DMS153 treated with DMSO at 0.1 percent for 48 hours (cell line): ENCODE data around the gene FNDC10.
"Not testable (repeated sequence)": the region's sequence is repeated elsewhere in the genome, so short reads cannot be mapped to it uniquely, and the experiment has no call there.

Experiments
- DNase-seq: peaks from one replicate; lab custom pipeline; 2025; ENCODE audit not compliant: unreplicated experiment; lab: John Stamatoyannopoulos, UW

FNDC10 gene

DNA sequence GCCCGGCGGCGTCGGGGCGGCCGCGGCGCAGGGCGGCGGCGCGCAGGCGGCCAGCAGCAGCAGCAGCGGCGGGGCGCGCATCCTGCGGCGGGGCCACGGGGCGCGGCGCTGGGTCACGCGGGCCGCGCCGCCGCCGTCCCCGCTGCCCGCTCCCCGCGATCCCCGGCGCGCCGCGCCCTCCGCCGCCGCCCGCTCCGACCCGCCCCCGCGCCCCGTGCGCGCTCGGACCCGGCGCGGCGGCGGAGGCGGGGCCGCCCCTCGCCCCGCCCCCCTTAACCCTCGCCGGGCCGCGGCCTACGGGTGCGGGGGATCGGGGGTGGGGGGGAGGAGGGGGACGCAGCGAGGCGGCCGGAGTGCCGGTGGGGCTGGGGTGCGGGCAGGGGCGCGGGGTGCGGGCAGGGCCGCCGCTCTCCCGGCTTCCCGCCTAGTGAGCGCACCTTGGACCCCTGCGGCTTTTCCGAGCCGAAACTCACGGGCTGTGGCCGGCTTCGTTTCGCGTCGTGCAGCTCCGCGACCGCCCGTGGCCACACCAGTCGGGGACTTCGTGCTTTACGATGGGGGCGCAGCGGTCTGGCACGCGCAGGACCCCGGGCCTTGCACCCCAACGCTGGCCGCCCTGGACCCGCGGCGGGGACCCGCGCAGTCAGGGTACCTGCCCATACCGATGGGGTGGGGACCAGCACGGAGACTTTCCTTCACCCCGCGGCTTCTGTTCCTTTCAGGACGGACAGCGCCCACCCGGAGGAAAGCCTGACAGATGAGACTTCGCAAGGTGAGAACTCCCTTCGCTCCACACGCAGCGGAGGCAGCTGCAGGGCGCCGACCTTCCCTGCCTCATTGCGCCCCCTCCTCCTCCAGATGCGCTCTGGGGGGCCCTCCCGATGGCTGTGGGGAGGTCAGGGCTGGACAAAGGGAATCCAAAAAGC is at the start of gene FNDC10:
Gene FNDC10 (minus strand): TSS at position 201 of the 926 bp plus-strand sequence. CDS start 120 bp downstream, at position 81.
- no peak for DNase-seq

- not testable (repeated sequence) for DNase-seq
These were observed 48.3 kb upstream of the FNDC10 start for GRCh38 chr1:1648265-1648664.

DNA sequence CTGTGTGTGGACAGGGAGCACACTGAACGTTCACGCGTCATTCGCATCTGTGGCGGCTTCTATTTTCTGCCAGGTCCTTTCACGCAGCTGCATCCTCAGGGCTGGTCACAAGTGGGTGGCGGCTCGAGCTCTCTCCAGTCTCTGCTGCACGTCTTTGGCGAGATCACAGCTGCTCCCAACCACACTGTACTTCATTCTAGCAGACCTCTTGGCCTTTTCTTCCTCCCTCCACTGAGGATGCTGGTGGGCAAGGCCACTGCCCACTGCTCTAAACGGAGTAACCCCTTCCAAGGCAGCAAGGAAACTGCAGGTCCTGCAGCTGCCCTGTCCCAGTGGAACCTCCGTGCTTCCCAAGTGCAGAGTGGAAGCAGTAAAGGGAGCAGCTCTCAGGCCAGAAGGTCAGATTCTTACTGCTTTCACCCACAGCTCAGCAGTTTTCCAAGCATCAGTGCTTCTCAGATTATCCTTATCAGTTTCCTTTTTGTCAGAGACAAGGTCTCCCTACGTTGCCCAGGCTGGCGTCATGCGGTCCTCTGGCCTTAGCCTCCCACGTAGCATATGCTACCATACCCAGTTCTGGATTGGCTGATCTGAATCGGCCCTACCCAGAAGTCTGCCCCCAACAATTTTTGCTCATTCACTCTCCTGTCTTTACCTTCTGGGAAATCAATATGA is 47.8 kb upstream of the FNDC10 start:
- DNase-seq = not testable (repeated sequence)

DNA sequence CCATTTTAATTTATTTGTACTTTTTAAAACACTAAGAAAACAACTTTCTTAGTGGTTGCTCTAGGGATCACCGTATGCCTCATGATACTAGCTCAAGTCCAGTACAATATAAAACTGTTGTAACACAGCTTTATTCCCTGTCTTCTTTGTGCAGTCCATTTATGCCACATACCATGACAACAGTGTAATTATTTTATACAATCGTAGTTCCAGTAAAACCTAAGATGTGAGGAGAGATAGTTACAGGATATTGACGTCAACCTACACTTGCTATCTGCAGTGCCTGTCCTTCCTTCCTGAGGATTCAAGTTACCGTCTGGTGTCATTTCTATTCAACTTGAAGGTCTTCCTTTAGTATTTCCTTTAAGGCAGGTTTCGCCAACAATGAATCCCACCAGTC is 46.4 kb upstream of the FNDC10 start:
- DNase-seq = not testable (repeated sequence)

DNA sequence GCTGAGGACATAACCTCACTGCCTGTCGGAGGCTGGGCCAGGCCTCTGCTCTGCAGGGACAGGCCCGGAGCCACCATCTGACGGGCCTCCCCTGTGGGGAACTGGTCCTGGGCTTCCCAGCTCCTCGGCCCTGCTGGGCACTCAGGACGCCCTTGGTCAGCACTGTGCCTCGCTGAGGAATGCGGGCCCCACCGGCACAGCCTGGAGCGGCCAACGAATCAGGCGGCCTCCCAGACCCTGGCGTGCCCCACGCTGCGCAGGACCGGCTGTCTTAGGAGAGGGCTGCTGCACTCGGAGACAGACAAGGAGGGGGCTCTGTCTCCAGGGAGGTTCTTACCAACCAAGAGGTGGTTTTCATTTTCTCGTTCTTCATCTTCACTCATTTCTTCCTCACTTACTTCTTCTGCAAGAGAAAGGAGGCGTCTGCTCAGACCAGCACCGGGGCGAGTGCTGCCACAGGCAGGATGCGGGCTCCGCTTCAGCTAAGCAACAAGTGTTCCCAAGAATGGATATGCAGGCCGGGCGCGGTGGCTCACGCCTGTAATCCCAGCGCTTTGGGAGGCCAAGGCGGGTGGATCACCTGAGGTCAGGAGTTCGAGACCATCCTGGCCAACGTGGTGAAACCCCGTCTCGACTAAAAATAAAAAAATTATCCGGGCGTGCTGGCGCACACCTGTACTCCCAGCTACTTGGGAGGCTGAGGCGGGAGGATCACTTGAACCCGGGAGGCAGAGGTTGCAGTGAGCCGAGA is 41.0 kb upstream of the FNDC10 start:
- DNase-seq = not testable (repeated sequence)

DNA sequence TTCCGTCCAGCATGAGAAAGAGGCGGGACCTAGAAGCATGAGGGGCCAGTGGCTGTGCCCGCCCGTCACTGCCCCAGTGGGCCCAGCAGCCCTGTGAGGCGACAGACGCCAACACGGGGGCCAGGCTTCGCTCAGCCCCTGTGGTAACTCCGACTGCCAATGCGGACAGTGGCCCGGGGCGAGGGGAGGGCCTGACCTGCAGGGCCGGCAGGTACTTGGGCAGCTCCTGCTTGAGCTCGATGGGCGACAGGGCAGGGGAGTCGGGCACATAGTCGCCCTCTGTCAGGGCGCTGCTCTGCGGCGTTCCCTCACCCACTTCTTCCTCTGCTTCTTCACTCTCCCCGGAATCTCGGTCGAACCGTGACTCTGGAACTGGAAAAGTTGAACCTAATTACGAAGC is 40.1 kb upstream of the FNDC10 start:
- DNase-seq = not testable (repeated sequence)

- DNase-seq = not testable (repeated sequence)
These were observed 39.4 kb upstream of the FNDC10 start for GRCh38 chr1:1639368-1639767.

DNA sequence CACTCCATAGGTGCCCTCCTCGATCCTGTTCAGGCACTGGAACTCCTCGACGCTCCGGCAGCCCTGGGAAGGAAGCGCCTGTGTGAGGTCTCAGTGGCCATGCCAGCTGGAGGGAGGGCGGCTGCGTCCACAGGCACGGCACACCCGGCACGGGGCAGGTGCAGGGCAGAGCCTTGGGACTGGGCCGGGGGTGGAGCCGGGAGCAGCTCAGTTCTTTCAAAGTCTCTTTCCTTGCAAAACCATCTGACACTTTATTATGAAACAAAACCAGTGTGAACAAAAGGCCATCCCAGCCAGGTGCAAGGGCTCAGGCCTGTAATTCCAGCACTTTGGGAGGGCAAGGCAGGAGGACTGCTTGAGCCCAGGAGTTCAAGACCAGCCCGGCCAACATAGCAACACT is 38.6 kb upstream of the FNDC10 start:
- not testable (repeated sequence) for DNase-seq

DNA sequence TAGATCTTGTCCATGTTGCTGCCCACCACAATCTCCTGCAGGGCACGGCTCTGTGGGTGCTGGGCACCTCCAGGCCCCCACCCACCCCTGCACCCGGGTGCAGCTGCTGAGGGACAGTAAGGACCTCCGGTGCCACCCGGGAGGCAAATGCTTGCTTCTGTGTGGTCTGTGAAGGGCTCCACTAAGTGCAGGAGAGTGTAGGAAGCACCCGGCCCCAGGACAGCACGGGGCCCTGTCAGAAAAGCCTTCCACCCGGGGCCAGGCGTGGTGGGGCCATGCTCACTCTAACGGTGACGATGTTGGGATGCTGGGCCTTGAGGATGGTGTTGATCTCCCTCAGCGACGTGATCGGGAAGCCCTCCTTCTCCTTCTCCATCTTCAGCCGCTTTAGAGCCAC is 37.5 kb upstream of the FNDC10 start:
- not testable (repeated sequence) for DNase-seq

DNA sequence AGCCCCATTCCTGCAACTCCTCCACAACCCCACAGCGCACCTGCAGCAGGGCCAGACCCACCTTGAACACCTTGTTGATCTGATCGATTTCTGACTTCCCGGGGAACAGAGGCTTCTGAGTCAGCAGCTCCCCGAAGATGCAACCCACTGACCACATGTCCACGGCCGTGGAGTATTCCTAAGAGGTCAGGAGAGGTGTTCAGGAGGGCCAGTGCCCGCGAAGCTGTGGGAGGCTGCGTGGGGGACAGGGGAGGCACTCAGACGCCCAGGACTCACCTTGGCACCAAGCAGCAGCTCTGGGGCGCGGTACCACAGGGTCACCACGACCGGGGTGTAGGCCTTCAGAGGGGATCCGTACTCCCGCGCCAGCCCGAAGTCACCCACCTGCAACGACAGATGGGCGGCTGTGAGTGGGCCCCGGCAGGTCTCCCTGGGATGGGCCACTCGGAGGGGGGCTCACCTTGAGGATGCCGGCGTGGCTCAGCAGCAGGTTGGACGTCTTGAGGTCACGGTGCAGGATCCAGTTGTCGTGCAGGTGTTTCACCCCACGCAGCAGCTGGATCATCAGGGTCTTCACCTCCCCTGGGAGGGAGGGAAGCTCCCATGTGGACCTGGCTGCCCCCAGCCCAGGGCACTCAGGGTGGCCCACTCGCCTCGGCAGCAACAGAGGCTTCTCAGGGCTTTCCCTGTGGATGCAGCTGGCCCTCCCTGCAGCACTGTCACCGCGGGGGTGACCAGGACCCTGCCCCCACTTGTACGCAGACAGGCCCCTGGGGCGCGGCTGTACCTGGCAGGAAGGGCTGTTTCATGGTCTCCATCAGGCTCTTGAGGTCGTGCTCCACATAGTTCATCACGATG is 36.9 kb upstream of the FNDC10 start:
- not testable (repeated sequence) for DNase-seq

- DNase-seq = not testable (repeated sequence)
These were observed 34.7 kb upstream of the FNDC10 start for GRCh38 chr1:1634613-1635012.

DNA sequence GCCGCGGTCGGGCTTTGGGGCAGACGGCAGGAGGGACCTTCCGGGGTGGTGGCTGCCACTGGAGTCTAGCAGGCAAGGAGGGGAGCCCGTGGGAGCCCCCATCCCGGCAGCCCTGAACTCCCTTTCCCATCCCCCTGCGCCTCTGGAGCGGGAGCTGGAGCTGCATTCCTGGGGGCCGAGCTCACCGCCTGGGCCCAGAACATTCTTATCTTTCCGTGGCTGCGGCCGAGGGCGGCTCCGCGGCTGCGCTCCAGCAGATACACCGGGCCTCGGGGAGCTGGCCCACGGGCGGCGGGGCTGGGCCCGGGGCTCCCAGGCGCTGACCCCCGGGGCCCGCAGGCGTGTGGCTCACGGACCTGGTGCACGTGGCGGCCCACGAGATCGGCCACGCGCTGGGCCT is 33.5 kb upstream of the FNDC10 start:
- not testable (repeated sequence) for DNase-seq

DNA sequence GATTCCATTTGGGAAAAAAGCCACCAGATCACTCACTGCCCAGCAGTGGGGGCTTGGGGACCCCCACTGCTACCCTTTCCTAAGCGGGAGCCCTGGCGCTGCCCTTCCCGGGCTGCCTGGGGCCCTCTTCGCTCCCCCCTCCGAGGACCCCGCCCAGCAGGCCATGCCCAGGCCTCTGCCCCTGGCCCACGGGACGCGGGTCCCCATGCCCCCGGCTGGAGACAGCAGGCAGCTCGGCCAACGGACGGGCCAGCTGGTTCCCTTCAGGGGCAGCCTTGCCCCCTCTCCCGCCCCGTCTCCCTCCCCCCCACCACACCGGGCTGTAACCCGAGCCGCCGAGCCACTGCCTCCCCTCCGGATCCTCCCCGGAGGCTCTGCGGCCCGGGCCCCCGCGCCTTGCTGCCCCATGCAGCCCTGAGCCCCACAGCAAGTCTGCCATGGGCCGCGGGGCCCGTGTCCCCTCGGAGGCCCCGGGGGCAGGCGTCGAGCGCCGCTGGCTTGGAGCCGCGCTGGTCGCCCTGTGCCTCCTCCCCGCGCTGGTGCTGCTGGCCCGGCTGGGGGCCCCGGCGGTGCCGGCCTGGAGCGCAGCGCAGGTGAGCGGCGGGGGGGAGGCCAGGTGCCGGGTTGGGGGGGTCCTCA is 32.0 kb upstream of the FNDC10 start, which contains the start of gene MMP23B:
Gene MMP23B (plus strand): TSS at position 392 of the 639 bp plus-strand sequence. CDS start 46 bp downstream, at position 438.
- no peak for DNase-seq

- peak; percentile 23 for DNase-seq
These were observed 31.2 kb upstream of the FNDC10 start for GRCh38 chr1:1630965-1631781.

GRCh38 chr1:1630191-1630964 is 30.4 kb upstream of the FNDC10 start:
- DNase-seq = peak; percentile 97

DNA sequence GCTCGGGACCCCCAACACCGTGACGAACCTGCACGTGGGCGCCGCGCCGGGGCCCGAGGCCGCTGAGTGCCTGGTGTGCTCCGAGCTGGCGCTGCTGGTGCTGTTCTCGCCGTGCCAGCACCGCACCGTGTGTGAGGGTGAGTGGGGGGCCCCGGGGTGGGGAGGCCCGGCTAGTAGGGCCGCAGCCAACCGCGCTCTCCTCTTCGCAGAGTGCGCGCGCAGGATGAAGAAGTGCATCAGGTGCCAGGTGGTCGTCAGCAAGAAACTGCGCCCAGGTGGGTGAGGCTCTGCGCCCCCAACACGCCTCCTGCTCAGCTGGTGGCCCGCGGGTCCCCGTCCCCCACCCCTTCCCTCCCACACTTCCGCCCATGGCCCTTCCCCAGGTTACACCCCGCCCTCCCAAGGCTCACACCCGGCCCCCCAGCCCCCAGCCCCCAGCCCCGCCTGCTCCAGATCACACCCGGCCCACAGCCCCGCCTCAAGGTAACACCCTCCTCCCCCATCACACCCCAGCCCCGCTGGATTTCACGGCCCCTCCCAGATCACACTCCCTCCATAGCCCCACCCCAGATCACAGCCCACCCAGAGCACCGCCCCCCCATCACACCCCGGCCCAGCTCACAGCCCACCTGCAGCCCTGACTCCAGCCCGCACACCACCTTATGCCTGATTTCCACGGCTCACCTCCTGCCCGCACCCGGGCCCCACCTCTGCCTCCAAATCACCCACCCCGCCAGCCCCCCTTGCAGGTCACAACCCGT is 29.7 kb upstream of the FNDC10 start:
- no peak for DNase-seq

GRCh38 chr1:1628754-1629429 is 29.0 kb upstream of the FNDC10 start:
- no peak for DNase-seq
